Activated naive CD8-positive, alpha-beta T cell treated with anti-CD3 and anti-CD28 coated beads, Interleukin-2, amount 50 U/mL, for 16 hours (primary cell): Measurements from ENCODE around the gene POFUT2.
"Not testable (repeated sequence)": the region's sequence is repeated elsewhere in the genome, so short reads cannot be mapped to it uniquely, and the experiment has no call there.

Source experiments
- DNase-seq: peaks from one replicate; pipeline ENCODE4 v3.0.0-alpha.2; 2020; ENCODE audit warnings: low read depth, low spot score

The POFUT2 gene

DNA sequence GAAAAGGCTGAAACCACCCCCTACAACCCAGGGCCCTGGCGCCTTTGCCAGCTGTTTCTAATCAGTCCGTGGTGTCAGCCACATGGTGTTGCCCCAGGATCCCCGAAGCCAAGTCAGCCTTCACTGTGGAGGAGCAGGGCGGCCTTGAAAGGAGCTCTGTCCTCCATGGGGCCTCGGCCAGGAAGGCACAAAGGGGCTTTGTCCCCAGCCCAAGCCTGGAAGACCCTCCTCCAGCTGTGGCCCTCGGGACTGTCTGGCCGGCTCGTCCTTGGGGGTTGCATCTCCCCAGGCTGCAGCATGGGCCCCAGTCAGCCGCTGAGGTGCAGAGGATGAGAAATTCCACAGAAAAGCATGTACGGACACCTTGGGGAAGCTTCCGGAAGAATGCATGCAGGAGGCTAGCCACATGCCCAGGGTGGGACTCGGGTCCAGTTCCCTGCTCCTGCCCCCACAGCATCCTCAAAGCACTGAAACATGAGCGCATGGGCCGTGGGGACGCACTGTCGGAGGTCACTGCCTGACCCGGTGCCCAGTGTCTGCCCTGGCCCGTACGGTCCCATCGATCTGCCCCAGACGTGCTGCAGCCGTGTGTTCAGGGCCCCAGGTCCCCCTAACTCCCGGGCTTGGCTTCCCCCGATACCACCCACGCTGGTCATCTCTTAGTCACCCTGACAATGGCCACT lies 38.6 kb upstream of the POFUT2 start:
- no peak for DNase-seq

DNA sequence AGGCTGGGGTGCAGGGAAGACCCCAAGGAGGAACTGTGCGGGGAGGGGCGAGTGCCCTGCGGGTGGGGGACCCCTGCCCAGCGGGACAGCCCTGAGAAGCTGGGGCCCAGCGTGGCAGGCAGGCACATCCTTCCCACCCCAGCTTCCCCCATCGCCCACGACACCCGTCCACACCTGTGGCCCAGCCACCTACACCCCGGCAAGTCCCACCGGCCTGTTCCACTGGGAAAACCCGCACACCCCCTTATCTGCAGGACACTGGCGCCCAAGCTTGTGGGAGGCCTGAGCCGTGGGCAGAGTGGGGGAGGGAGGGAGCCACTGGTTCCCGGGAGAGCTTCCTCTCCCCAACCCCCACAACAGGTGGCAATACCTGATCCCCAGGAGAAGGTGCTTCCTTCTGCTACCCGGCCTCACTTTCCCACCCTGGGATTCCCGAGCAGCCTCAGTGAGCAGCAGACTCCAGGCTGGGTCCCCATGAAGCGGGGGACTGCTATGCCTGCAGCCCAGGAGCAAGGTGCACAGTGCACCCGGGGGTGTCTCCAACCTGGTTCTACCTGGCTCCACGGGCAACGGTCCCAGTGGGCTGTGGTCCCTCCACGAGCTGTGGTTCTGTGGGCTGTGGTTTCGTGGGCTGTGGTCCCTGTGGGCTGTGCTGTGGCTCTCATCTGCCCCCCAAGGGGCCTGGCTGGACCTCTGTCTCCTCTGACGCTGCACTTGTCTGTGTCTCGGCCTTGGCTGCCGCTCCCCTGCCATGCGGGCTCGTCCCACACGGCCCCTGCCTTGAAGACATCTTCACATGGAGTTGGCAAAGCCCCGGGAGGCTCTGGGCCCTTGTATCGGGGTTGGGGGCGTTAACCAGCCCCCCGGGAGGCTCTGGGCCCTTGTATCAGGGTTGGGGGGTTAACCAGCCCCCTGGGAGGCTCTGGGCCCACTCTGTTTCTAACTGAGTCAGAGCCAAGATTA lies 37.8 kb upstream of the POFUT2 start:
- DNase-seq = no peak

DNA sequence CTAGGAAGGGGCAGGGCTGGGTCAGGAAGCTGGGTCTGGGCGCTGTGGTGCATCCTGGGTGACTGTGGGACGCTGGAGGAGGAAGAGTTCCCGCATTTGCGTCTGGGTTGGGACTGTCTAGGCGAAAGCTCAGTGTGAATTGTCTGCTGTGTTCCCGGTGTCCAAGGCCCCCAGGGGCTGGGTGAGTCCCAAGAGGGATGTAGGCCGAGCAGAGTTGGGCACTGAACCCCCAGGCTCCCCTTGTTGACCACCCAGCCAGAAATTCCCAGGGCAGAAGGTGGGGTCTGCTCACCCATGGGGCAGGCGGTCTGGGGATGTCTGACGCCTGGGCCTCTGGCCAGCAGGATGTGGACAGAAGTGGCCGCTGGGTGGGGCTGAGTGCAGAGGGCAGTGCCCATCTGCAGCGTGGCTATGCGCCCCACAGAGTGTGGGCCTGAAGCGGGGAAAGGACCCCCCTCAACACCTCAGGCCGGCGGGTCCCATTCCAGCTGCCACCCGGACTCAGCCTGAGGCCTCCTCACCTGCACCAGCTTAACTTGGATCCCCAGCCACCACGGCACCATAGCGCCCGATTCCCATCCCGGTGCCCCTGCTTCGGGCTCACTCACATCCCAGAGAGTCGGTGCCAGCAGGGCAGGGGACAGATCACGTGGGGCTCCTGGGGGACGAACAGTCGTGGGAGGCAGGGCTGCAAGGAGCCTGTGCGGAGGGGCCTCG lies 37.0 kb upstream of the POFUT2 start:
- no peak for DNase-seq

DNA sequence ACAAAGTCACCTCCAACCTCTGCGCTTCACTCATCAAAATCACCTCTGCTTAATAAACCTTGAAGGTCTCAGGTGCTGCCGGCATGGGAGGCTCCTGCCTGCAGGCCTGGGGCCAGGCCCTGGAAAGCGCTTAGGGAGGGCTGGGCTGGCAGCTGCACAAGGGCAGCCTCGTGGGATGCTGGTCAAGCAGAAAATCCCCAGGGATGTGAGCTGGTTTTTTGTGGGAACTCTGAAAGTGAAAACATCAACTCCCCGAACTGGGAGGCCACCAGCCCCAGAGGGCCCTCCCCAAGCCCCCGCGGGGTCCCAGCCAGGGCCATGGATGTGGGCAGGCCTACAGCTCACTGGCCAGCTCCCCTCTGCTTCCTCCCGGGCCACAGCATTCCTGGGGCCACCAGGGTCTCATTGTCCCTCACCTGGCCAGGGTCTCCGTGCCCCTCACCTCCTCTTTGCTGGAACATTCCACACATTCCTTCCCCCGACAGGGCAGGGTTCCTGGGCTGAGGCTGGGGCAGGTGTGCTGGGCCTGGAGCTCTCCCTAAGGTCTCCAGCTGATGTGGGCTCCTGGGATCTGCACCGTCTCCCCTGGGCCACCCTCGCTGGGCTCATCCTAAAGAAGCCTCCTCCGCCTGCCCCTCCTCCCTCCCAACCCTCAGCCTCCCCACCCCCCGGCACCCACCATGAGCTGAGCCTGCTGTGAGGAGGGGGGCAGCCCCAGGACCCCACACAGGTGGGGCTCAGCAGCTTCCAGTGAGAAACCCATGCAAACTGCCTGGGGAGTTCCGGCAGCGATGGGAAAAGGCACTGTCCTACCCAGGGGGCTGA lies 36.0 kb upstream of the POFUT2 start:
- no peak for DNase-seq

DNA sequence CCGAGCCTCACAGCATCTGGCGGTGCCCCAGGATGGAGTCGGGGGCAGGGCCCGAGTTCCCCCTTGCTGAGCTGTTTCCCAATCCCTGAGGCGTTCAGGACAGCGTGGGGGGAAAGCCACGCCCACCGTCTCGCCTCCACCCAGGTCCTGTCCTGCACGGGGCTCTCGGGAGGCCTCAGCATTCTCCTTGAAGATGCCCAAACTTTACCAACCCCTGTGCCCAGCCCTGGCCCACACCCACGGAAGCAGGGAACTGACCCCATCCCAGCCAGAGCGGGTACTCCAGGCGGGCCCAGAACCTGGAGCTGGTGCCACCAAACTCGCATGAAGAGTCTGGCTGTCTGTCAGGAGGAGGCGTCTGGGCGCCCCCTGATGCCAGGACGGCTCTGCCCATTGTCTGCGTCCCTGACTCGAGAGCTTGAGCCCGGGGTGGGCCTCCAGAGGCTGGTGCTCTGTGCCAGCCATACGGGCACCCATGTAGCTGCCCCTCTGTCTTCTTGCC lies 35.3 kb upstream of the POFUT2 start:
- DNase-seq = no peak

DNA sequence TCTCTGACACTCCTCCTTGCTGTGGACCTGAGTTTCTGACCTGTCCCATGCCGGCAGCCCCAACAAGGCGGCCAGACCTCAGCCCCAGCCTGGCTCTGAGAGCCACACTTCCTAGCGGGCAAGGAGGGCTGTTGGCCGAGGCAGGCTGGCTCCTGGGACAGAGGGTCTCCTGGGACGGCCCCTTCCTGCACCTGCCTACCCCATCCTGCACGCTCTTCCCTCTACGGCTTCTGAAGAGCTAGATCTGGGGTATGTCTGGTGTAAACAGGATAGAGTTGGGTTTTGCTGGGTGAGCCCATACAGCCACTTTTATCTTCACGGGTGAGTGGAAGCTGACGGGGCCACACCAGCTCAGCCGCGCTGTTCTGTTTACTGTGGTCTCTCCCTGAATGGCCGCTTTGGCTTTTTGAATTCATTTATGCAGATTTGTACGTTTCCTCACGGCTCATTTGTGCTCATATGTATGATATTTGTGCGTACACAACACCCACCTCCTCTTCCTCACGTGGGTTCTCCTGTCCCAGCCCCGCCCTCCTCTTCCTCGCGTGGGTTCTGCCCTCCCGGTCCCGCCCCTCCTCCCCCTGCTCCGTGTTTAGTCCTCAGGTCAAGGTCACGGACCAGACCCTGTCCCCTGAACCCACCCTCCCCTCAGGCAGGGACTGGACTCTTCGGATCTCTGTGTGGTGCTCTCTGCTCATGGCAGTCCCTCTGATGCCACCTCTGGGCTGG lies 34.7 kb upstream of the POFUT2 start:
- DNase-seq = no peak

DNA sequence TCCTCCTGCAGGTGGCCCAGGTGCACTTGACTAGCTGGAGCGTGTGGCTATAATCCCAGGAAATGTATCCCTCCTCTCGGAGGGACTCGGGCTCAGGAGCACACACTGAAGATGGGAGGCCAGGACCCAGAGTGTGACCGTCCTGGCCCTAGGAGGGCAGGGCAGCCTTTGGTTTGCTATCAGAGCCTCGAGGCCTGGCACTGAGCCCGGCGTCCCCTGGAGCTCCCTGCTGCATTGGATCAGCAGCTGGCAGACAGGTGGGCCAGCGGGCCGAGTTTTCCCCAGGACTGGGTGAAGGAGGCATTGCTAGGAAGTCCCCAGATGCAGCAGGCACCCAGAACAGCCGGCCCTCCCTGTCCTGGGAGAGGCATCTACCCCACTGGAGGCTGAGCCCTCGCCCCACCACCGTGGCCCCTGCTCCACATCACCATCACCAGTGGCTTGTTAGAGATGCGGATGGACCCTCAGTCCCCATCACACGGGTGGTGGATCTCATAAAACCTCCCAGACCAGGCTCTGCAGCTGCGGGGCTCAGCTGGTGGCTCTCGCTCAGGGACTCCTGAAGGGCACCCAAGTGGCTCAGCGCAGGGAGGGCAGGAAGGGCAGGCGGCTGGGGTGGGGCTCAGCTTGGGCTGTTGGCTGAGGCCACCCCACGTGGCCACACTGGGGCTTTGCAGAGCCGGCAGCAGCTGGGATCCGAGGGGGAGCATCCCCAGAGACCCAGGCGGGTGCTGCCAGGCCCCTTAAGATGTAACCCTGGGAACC lies 32.7 kb upstream of the POFUT2 start:
- DNase-seq = no peak

DNA sequence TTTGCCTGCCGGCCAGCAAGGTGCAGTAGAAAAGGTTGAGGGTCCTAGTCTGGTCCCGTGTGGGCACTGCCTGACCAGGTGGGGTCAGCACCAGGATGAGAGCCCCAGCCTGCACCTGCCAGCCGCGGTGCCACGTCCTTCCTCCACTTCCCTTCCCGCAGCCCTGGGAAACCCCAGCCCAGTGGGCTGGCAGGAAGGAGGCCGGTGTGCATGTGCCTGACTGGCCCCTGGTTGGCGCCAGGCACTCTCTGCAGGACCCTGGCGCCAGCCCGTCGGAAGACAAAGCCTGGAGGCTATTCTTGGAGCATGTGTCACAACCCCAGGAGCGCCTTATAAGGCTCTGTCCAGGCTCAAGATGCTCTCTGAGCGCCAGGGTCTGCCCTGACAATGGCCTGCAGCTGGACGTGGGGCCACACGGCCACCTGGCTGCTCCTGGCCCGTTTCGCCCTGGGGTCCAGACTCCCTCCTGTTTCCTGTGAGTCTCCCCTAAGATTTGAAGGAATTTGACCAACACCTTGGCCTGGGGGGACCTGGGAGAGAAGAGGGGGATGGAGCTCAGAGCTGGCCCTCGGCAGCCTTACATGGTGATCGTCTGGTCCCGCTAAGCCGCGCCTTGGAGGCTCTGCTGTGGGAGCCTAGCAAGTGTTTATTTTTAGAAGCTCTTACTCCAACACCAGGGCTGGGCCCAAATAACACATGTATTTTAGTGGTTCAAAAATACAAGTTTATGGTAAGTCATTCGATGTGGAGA lies 31.9 kb upstream of the POFUT2 start:
- no peak for DNase-seq

DNA sequence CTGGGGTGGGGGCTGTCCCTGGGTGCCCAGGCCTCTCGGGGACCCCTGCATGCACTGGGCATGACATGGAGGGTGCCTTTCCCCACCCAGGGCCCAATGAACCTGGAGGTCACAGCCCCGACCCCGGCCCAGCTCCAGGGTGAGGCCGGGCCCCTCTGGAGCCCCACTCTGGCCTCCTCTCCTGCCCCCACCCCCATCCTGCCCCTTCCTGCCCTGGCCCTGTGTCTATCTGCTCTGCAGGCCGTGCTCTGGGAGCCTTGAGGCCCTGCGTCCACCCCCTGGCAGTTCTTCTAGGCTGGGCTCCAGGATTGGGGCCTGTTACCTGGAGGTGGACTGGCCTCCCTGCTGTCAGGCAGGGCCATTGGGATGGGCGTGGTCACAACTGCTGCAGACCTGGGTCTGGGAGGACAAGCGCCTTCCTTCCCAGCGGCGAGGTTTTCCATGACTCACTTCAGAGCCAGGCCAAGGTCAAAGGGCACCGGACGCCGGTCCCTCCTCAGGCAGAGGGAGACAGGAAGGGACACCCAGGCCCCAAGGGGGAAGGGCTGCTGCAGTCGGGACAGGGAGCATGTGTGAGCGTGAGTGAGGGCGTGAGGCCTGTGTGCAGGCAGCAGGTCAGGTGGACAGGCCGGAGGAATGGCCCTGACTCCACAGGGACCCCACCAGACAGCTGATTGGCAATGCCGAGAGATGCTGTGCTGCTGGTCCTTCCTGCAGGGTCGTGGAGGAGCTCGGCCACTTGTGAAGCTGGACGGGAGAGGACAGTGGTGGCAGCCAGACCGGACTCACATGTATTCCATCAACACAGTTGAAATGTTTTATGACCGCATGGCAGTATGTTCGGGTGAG lies 31.1 kb upstream of the POFUT2 start:
- DNase-seq = no peak

DNA sequence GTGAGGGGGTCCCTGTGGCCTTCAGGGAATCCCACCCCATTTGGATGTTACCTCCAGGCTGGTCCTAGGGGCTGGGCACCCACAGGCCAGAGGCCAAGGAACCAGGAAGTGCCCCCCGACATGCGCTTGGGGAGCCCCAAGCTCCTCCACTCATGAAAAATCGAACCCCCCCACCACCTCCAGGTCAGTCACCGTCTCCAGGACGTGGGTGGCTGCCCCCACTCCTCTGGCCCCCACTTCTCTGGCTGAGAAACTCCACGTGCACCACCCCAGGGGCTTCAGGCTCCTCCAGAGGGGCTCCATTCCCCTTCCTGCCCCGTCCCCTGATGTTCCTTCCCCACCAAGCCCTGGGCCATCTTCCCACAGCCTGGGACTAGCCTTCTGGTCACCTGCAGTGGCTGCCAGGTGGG lies 30.5 kb upstream of the POFUT2 start:
- DNase-seq = no peak

DNA sequence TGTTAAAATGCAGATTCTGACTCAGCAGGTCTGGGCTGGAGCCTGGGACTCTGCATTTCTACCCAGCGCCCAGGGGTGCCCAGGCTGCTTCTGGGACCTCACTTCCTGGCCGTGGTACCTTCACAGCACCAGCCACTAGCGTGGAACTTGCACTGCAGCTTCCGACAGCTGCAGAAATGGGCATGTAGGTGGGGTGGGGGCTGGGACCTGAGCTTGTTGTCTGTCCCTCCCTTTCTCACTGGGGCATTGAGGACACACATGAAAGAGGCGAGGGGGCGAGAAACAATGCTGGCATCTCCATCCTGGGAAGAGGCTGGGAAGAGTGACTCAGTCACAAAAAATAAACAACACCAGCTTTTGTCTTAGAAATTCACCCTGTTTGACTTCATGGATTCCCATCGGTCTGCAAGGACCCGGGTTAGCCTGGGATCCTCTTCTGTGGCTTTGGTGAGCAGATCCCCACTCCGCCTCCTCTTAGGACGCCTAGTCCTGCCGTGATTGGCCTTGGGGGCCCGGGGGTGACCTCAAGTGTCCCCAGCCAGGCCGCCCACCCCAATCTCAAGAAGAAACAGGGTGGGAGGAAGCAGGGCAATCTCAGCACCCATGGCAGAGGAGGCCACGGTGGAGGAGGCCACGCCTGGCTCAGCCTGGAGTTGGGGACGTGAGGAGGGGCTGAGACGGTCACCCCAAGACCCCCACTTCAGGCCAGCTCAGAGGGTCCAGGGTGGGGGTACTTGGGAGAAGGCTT lies 29.9 kb upstream of the POFUT2 start:
- DNase-seq = no peak

DNA sequence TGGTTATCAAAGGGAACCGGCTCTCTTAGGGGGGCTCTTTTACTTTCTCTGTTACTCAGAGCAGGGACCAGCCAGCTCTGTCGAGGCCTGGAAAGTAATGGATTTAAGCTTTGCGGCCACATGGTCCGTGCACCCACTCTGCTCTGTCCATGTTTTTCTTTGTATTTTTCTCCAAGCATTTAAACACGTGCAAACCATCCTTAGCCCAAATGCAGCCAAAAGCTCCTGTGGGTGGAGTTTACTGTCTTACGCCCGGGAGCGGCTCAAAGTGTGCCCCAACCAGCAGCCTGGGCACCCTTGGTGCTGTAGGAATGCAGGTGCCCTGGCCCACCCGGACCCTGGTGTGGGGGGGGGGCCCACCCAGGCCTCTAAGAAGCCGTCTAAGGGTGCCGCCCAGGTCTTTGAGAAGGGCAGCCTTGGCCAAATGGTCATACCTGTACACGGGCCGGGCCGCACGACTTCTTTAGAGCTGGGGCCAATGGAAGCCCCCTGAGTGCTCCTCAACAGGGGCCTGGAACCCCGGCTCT lies 29.2 kb upstream of the POFUT2 start:
- no peak for DNase-seq

DNA sequence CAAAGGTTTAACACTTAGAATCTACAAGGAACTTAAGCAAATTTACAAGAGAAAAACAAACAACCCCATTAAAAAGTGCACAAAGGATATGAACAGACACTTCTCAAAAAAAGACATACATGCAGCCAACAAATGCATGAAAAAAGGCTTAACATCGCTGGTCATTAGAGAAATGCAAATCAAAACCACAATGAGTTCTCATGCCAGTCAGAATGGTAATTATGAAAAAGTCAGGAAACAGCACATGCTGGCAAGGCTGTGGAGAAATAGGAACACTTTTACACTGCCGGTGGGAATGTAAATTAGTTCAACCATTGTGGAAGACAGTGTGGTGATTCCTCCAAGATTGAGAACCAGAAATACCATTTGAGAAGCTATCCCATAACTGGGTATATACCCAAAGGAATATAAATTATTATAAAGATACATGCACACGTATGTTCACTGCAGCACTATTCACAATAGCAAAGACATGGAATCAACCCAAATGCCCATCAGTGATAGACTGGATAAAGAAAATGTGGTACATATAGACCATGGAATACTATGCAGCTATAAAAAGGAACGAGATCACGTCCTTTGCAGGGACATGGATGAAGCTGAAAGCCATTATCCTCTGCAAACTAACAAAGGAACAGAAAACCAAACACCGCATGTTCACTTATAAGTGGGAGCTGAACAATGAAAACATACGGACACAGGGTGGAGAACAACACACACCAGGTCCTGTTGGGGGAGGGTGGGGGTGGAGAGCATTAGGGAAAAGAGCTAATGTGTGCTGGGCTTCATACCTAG lies 28.2 kb upstream of the POFUT2 start:
- not testable (repeated sequence) for DNase-seq

DNA sequence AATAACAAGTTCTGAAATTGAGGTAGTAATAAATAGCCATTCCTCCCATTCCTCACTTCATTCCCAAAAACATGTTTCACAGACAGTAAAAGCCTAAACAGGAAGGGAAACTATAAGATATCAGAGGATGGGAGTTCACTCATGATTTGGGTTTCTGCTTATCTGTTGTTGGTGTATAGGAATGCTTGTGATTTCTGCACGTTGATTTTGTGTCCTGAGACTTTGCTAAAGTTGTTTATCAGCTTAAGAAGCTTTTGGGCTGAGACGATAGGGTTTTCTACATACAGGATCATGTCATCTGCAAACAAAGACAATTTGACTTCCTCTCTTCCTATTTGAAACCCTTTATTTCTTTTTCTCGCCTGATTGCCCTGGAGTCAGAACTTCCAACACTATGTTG lies 26.0 kb upstream of the POFUT2 start:
- DNase-seq = no peak

DNA sequence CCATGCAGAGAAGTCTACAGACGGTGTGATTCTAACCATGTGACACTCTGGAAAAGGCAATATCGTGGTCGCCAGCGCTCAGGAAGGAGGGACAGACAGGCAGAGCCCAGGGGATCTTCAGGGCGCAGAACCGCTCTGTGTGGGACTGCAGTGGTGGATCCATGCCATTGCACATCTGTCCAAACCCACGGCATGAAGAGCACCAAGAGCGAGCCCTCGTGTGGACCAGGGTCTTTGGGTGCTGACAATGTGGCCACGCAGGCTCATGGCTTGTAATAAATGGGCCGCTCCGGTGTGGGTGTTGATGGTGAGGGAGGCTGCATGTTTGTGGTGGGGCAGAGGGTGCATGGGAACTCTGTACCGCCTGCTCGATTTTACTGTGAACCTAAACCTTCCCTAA lies 25.3 kb upstream of the POFUT2 start:
- no peak for DNase-seq

DNA sequence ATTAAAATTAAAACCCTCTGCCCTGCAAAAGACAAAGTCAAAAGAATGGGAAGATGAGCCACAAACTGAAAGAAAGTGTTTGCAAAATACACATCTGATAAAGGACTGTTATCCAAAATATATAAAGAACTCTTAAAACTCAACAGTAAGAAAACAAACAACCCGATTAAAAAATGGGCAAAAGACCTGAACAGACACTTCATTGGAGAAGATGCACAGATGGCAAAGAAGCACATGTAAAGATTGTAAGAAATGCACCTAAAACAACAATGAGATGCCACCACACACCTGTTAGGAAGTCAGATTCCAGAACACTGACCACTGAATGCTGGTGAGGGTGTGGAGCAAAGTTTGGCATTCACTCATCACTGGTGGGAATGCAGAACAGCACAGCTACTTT lies 24.6 kb upstream of the POFUT2 start:
- no peak for DNase-seq
